Transverse colon (tissue), 4 donors: Measurements from ENCODE around the gene PTCH1. TPM values are rescaled to one million over a fixed set of nuclear protein-coding genes. Genes with fewer than 3 reads are reported as not detected.

Experiments
- DNase-seq: peaks from one replicate; pipeline ENCODE4 v3.0.0-alpha.2; 2019
- H3K27ac ChIP-seq, 4 donors: fragments of 200-600 bp; sonication (generic); 2 replicates each; pipeline ENCODE4 v1.5.1; 2016 to 2018; ENCODE audit warnings: inconsistent platforms in 4 of 4
- H3K27me3 ChIP-seq: fragments of 200-600 bp; sonication (generic); 2 replicates; pipeline ENCODE4 v1.5.1; 2017; ENCODE audit warnings: inconsistent platforms
- H3K36me3 ChIP-seq, 4 donors: fragments of 200-600 bp; sonication (generic); 2 replicates each; pipeline ENCODE4 v1.5.1; 2017 to 2019; ENCODE audit warnings: inconsistent platforms in 4 of 4
- H3K4me1 ChIP-seq, 4 donors: fragments of 200-600 bp; sonication (generic); 2 replicates each; pipeline ENCODE4 v1.5.1; 2017 to 2020; ENCODE audit warnings: inconsistent platforms in 4 of 4
- H3K4me3 ChIP-seq, 4 donors: fragments of 200-600 bp; sonication (generic); 1 replicate in 1 of 4; 2 replicates in 3 of 4; pipeline versions ENCODE4 v1.5.1 to v1.6.1; 2017 to 2019; ENCODE audit warnings: inconsistent platforms in 4 of 4
- H3K9me3 ChIP-seq, 2 donors: fragments of 200-600 bp; sonication (generic); 2 replicates each; pipeline ENCODE4 v1.5.1; 2017 to 2019; ENCODE audit warnings: inconsistent platforms in 2 of 2
- EP300 ChIP-seq: sonication (generic); formaldehyde crosslinking; IDR thresholded peaks from one replicate; pipeline ENCODE4 v1.6.1; 2017; ENCODE audit warnings: antibody characterized with exemption, low read depth
- POLR2A ChIP-seq: fragments of 450-650 bp; IDR thresholded peaks from one replicate; pipeline ENCODE4 v1.6.1; 2016; ENCODE audit warnings: antibody characterized with exemption, mild to moderate bottlenecking, moderate library complexity
- POLR2AphosphoS5 ChIP-seq, 3 donors: sonication (generic); formaldehyde crosslinking; IDR thresholded peaks; one replicate each; pipeline ENCODE4 v1.6.1; 2016; ENCODE audit warnings: antibody characterized with exemption in 3 of 3
- WGBS, 2 donors: methylation state at CpG; one replicate each; pipeline ENCODE4 v1.1.5; 2018; ENCODE audit warnings: low coverage in 1 of 2; 5-methylcytosine and 5-hydroxymethylcytosine counted together
- in situ Hi-C, 4 donors: fragments of 200-750 bp; cut with MboI; loops; one replicate each; pipeline versions ENCODE4 v1.15.0 to v1.15.1; 2017; ENCODE audit warnings: low sequenced_read_pairs in 3 of 4, low pct_ligation_motif_present in 1 of 4, low pct_unique_long_range_greater_than_20kb in 1 of 4
- intact Hi-C: fragments of 100-400 bp; cut with DNase I; formaldehyde crosslinking; loops from one replicate; pipeline ENCODE4 v1.15.1; 2023; ENCODE audit warnings: low total_unique reads
- total RNA-seq, 4 donors: library from RNA; depleted of rRNA; stranded (reverse); fragments of >200 nt; gene quantifications; one replicate each; pipeline ENCODE4 v1.1.0, GENCODE V29; 2016
- TF ChIP-seq, protein P1 (sequence below), 5 experiments: fragments of 200-600 bp in 3 of 5; fragments of 450-650 bp in 2 of 5; sonication (generic) in 3 of 5; IDR thresholded peaks; 1 replicate in 2 of 5; 2 replicates in 3 of 5; pipeline ENCODE4 v1.5.1; 2016 to 2017; ENCODE audit warnings: antibody characterized with exemption in 5 of 5, inconsistent platforms in 3 of 5, mild to moderate bottlenecking in 2 of 5, moderate library complexity in 1 of 5

PTCH1 gene
- total RNA-seq, 4 donors from 2014 or later = 12.3 to 50.9 (median 26.4) TPM

- intact Hi-C loops (loop anchor here (10.0 kb wide), 1 partner anchor 196 kb away; the partner anchor contains the start of gene FANCC), in situ Hi-C loops (loop anchor here in 2 of 4 donors (10.0 to 25.0 kb wide), 2 partner anchors 199 to 364 kb away; partner anchors contain the start of genes ERCC6L2 (in 1 of the 2) and FANCC (in 1 of the 2))
- H3K9me3 ChIP-seq = no peaks in the 10 kb centered on the region
- peak overlapping the region; percentile 58 to 97 (median 86) for H3K4me3 ChIP-seq
- 0 to 1% methylated on average over 8 to 98 of the region's 102 CpGs for WGBS, 2 donors
- peaks cover 17% of the 10 kb centered on the region for H3K27me3 ChIP-seq
- peak overlapping the region; percentile 91 to 95 (median 93) for H3K27ac ChIP-seq
- peaks cover 6 to 27% (median 23%) of the 10 kb centered on the region in 4 donors for H3K4me1 ChIP-seq
- H3K36me3 ChIP-seq = no peaks in the 10 kb centered on the region
- peak; percentile 15 to 52 (median 33) for TF ChIP-seq POLR2AphosphoS5 (IDR thresholded peaks at IDR 0.05)
- TF ChIP-seq EP300 = no peak
- TF ChIP-seq POLR2A = peak; percentile 31
- peak; percentile 92 for DNase-seq
Measured at GRCh38 chr9:95510709-95511615, 5.8 kb downstream of the PTCH1 start.

DNA sequence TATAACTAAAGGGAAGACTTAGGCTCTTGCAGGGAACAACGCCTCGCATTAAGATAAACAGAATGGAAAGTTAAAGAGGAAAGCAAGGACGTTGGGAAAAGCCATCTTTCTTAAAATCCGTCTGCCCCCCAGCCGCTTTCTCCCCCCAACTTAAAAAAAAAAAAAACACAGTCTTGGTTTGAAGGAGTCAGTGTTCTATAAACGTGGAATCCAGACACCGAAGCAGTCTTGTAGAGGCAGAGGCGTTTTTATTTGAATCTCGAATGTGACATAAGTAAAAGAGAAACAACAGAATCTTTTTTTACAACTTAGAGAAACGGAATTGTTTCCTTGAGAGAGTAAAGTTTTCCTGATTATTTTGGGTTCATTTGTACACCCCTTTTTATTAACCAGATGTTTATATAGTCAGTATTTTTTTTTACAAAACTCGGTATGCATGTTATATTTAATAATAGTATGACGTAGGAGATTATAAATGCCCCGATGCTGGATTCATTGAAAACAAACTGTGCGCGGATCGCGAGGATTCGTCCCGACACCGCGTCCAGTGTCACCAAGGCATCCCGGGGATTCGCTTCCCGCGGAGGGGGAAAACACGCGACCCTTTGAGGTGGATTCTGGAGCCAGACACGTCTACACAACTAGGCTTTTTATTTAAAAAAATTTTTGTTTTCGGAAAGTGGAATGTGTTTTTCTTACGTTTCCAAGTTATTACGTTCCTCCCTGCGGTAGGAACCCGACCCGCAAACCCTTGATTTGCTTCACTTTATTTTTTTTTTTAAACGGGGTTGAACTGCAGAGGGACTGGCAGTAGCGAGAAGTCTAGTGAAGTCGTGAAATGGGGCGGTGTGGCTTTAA is 6.7 kb downstream of the PTCH1 start:
- WGBS, 2 donors = 1% methylated on average over 37 to 38 of the region's 38 CpGs
- in situ Hi-C loops (loop anchor here in 2 of 4 donors (10.0 to 25.0 kb wide), 2 partner anchors 198 to 365 kb away; partner anchors contain the start of genes ERCC6L2 (in 1 of the 2) and FANCC (in 1 of the 2)), intact Hi-C loops (loop anchor here (5.0 to 10.0 kb wide), 4 partner anchors 48 to 838 kb away; partner anchors contain the start of gene FANCC)

GRCh38 chr9:95508968-95509850 is 7.6 kb downstream of the PTCH1 start:
- in situ Hi-C loops = loop anchor here in 1 of 4 donors (25.0 kb wide), 1 partner anchor 197 kb away; the partner anchor contains the start of gene FANCC
- H3K4me1 ChIP-seq = peaks cover 0 to 25% (median 17%) of the 10 kb centered on the region in 4 donors
- intact Hi-C loops = loop anchor here (5.0 kb wide), 3 partner anchors 47 to 837 kb away; no protein-coding TSS in a partner anchor

More for the DNA sequence above, 6.7 kb downstream of the PTCH1 start:
- H3K9me3 ChIP-seq = no peaks in the 10 kb centered on the region
- TF ChIP-seq, protein P1, sequence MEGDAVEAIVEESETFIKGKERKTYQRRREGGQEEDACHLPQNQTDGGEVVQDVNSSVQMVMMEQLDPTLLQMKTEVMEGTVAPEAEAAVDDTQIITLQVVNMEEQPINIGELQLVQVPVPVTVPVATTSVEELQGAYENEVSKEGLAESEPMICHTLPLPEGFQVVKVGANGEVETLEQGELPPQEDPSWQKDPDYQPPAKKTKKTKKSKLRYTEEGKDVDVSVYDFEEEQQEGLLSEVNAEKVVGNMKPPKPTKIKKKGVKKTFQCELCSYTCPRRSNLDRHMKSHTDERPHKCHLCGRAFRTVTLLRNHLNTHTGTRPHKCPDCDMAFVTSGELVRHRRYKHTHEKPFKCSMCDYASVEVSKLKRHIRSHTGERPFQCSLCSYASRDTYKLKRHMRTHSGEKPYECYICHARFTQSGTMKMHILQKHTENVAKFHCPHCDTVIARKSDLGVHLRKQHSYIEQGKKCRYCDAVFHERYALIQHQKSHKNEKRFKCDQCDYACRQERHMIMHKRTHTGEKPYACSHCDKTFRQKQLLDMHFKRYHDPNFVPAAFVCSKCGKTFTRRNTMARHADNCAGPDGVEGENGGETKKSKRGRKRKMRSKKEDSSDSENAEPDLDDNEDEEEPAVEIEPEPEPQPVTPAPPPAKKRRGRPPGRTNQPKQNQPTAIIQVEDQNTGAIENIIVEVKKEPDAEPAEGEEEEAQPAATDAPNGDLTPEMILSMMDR (IDR thresholded peaks at IDR 0.05) = no peak
- TF ChIP-seq EP300 = no peak
- TF ChIP-seq POLR2A = no peak
- no peak for TF ChIP-seq POLR2AphosphoS5 (IDR thresholded peaks at IDR 0.05)
- H3K36me3 ChIP-seq = no peaks in the 10 kb centered on the region
- peaks cover 8% of the 10 kb centered on the region for H3K27me3 ChIP-seq
- peak overlapping the region; percentile 91 to 95 (median 93) for H3K27ac ChIP-seq
- peak overlapping the region; percentile 40 to 97 (median 86) for H3K4me3 ChIP-seq
- DNase-seq = peak; percentile 36
- H3K4me1 ChIP-seq = peaks cover 0 to 23% (median 17%) of the 10 kb centered on the region in 4 donors

More at GRCh38 chr9:95508968-95509850, 7.6 kb downstream of the PTCH1 start:
- 1% methylated on average over 23 to 48 of the region's 48 CpGs for WGBS, 2 donors
- DNase-seq = peak; percentile 85
- Histone ChIP-seq H3K36me3 (no peaks in the 10 kb centered on the region), H3K9me3 (no peaks in the 10 kb centered on the region), H3K27me3 (peaks cover 4% of the 10 kb centered on the region), H3K27ac (peak overlapping the region; percentile 91 to 95 (median 93)), H3K4me3 (peak overlapping the region; percentile 68 to 97 (median 86))
- TF ChIP-seq, protein P1 (IDR thresholded peaks at IDR 0.05) = no peak
- TF ChIP-seq EP300 = no peak
- peak; percentile 27 for TF ChIP-seq POLR2A
- TF ChIP-seq POLR2AphosphoS5 (IDR thresholded peaks at IDR 0.05) = peak; percentile 11 to 46 (median 39)
